HepG2 (cell line): Measurements from ENCODE around the gene LIMS2. TPM values are rescaled to one million over a fixed set of nuclear protein-coding genes. Genes with fewer than 3 reads are reported as not detected.

Experiments used
- CBX1 ChIP-seq: IDR thresholded peaks from one replicate; pipeline ENCODE4 v1.6.1; 2016; ENCODE audit warnings: antibody characterized with exemption, low read depth
- DMAP1 ChIP-seq: IDR thresholded peaks from 2 replicates; pipeline ENCODE4 v1.6.1; 2016
- FOXA3 ChIP-seq: IDR thresholded peaks from 2 replicates; pipeline ENCODE4 v1.6.1; 2016; ENCODE audit warnings: missing genetic modification reagents, missing compliant biosample characterization
- KDM5B ChIP-seq: sonication (generic); formaldehyde crosslinking; IDR thresholded peaks from 2 replicates; pipeline ENCODE4 v1.4.0; 2020; ENCODE audit warnings: missing genetic modification reagents, mild to moderate bottlenecking, borderline replicate concordance
- KMT2A ChIP-seq: sonication (generic); formaldehyde crosslinking; IDR thresholded peaks from 2 replicates; pipeline ENCODE4 v1.4.0; 2020; ENCODE audit warnings: missing genetic modification reagents
- MTF1 ChIP-seq: sonication (generic); formaldehyde crosslinking; IDR thresholded peaks from 2 replicates; pipeline ENCODE4 v1.5.0; 2020; ENCODE audit warnings: missing genetic modification reagents
- NRL ChIP-seq: sonication (generic); formaldehyde crosslinking; IDR thresholded peaks from 2 replicates; pipeline ENCODE4 v1.5.0; 2020; ENCODE audit warnings: missing genetic modification reagents, mild to moderate bottlenecking, moderate library complexity, borderline replicate concordance
- PHB2 ChIP-seq: fragments of 450-650 bp; IDR thresholded peaks from 2 replicates; pipeline ENCODE4 v1.6.1; 2018; ENCODE audit not compliant: partially characterized antibody
- TOE1 ChIP-seq: sonication (generic); formaldehyde crosslinking; IDR thresholded peaks from 2 replicates; pipeline ENCODE4 v1.4.0; 2020; ENCODE audit warnings: mild to moderate bottlenecking, missing genetic modification reagents
- XRCC5 ChIP-seq: fragments of 200-400 bp; formaldehyde crosslinking; optimal IDR thresholded peaks from 2 replicates; pipeline ENCODE3; 2017; ENCODE audit warnings: mild to moderate bottlenecking, low read length
- ZNF101 ChIP-seq: sonication (generic); formaldehyde crosslinking; IDR thresholded peaks from 2 replicates; pipeline ENCODE4 v1.4.0; 2020; ENCODE audit warnings: mild to moderate bottlenecking, low read depth, missing genetic modification reagents, borderline replicate concordance
- ZNF230 ChIP-seq: sonication (generic); formaldehyde crosslinking; IDR thresholded peaks from 2 replicates; pipeline ENCODE4 v1.4.0; 2020; ENCODE audit warnings: mild to moderate bottlenecking, missing genetic modification reagents
- ZNF530 ChIP-seq: sonication (generic); formaldehyde crosslinking; IDR thresholded peaks from 2 replicates; pipeline ENCODE4 v1.5.0; 2020; ENCODE audit warnings: low read depth, mild to moderate bottlenecking, missing genetic modification reagents
- ZNF546 ChIP-seq: sonication (generic); formaldehyde crosslinking; conservative IDR thresholded peaks from 2 replicates; pipeline ENCODE4 v1.8.1; 2023; ENCODE audit warnings: mild to moderate bottlenecking, missing genetic modification reagents
- ZNF768 ChIP-seq: sonication (generic); formaldehyde crosslinking; IDR thresholded peaks from 2 replicates; pipeline ENCODE4 v1.4.0; 2020; ENCODE audit warnings: missing genetic modification reagents
- ZSCAN29 ChIP-seq: sonication (generic); formaldehyde crosslinking; conservative IDR thresholded peaks from 2 replicates; pipeline ENCODE4 v1.4.0; 2020; ENCODE audit warnings: mild to moderate bottlenecking, missing genetic modification reagents
- ZSCAN9 ChIP-seq: IDR thresholded peaks from 2 replicates; pipeline ENCODE4 v1.6.1; 2016; ENCODE audit warnings: borderline replicate concordance
- polyA plus RNA-seq, 8 experiments: library from polyadenylated mRNA; depleted of rRNA in 3 of 8; stranded (reverse) in 7 of 8; unstranded in 1 of 8; fragments of >200 nt; fragmentation: Illumina TruSeq in 4 of 8; extraction: Trizol in 4 of 8; gene quantifications; 2 replicates each; pipeline versions ENCODE4 v1.2.1 to v1.2.3, GENCODE V29; 2011 to 2016; ENCODE audit warnings: low read depth in 4 of 8, missing spikeins in 1 of 8, mixed read lengths in 1 of 8; ENCODE audit not compliant: insufficient read depth in 1 of 8
- total RNA-seq, 5 experiments: library from RNA; depleted of rRNA; stranded (reverse); fragments of >200 nt; fragmentation: Illumina TruSeq; extraction: Trizol; gene quantifications; 2 replicates each; pipeline ENCODE4 v1.2.3, GENCODE V29; 2016; ENCODE audit warnings: low read depth in 1 of 5
- TF ChIP-seq, protein P1 (sequence below): sonication (generic); formaldehyde crosslinking; IDR thresholded peaks from 2 replicates; pipeline ENCODE4 v1.8.0; 2022; ENCODE audit warnings: mild to moderate bottlenecking, missing genetic modification reagents; ENCODE audit not compliant: insufficient replicate concordance
- TF ChIP-seq, protein P2 (sequence below): sonication (generic); formaldehyde crosslinking; IDR thresholded peaks from 2 replicates; pipeline ENCODE4 v1.4.0; 2020; ENCODE audit warnings: mild to moderate bottlenecking, missing genetic modification reagents
- TF ChIP-seq, protein P3 (sequence below): sonication (generic); formaldehyde crosslinking; IDR thresholded peaks from 2 replicates; pipeline ENCODE4 v1.5.0; 2020; ENCODE audit warnings: missing genetic modification reagents

LIMS2 gene
- total and polyA plus RNA-seq, 2 of the 13 experiments (the other 11 are each of a cell fraction or from before 2014, with no cell fraction given) = 1.0 to 1.9 TPM

GRCh38 chr2:127701651-127702394, 26.5 kb upstream of the LIMS2 start (continued):
- TF ChIP-seq, protein P1, sequence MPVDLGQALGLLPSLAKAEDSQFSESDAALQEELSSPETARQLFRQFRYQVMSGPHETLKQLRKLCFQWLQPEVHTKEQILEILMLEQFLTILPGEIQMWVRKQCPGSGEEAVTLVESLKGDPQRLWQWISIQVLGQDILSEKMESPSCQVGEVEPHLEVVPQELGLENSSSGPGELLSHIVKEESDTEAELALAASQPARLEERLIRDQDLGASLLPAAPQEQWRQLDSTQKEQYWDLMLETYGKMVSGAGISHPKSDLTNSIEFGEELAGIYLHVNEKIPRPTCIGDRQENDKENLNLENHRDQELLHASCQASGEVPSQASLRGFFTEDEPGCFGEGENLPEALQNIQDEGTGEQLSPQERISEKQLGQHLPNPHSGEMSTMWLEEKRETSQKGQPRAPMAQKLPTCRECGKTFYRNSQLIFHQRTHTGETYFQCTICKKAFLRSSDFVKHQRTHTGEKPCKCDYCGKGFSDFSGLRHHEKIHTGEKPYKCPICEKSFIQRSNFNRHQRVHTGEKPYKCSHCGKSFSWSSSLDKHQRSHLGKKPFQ (CRISPR knock-in tag) = no peak
- peak; percentile 34 for TF ChIP-seq FOXA3 (CRISPR knock-in tag)
- TF ChIP-seq DMAP1 = no peak; the same call in 1 of the 2 replicates
- no peak for TF ChIP-seq TOE1
- TF ChIP-seq, protein P2, sequence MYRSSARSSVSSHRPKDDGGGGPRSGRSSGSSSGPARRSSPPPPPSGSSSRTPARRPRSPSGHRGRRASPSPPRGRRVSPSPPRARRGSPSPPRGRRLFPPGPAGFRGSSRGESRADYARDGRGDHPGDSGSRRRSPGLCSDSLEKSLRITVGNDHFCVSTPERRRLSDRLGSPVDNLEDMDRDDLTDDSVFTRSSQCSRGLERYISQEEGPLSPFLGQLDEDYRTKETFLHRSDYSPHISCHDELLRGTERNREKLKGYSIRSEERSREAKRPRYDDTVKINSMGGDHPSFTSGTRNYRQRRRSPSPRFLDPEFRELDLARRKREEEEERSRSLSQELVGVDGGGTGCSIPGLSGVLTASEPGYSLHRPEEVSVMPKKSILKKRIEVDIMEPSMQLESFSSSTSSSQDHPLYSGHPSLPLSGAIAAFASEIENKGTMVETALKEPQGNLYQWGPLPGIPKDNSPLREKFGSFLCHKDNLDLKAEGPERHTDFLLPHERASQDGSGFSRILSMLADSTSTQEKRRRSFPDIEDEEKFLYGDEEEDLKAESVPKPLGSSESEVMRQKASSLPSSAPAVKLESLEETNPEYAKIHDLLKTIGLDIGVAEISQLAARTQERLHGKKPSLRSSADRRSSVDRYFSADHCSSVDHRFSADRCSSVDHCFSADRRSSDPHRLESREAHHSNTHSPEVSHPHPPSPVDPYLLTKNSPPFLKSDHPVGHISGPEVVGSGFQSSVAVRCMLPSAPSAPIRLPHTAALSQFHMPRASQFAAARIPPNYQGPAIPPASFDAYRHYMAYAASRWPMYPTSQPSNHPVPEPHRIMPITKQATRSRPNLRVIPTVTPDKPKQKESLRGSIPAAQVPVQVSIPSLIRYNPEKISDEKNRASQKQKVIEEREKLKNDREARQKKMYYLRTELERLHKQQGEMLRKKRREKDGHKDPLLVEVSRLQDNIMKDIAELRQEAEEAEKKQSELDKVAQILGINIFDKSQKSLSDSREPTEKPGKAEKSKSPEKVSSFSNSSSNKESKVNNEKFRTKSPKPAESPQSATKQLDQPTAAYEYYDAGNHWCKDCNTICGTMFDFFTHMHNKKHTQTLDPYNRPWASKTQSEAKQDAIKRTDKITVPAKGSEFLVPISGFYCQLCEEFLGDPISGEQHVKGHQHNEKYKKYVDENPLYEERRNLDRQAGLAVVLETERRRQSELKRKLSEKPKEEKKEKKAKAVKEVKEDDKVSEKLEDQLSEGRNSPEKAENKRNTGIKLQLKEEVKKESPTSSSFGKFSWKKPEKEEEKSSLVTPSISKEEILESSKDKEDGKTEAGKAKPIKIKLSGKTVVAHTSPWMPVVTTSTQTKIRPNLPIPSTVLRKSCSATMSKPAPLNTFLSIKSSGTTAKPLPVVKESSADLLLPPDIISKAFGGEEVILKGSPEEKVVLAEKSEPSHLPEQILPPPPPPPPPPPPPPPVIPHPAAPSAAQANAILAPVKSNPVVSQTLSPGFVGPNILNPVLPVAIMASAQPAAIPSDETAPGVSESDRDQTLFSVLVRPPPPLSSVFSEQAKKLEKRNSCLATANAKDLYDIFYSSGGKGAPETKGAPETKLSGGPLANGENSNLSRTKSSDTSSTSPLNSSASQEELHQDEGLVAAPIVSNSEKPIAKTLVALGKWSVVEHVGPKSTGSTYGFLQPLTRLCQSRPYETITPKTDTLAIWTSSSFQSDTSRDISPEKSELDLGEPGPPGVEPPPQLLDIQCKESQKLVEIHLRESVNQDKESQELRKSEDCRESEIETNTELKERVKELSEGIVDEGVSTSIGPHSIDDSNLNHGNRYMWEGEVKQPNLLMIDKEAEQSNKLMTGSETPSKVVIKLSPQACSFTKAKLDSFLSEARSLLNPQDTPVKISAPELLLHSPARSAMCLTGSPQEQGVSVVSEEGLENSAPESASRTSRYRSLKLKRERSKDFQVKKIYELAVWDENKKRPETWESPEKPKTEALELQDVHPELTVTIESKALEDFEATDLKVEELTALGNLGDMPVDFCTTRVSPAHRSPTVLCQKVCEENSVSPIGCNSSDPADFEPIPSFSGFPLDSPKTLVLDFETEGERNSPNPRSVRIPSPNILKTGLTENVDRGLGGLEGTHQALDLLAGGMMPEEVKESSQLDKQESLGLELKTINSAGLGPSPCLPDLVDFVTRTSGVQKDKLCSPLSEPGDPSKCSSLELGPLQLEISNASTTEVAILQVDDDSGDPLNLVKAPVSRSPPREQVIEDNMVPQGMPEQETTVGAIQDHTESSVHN (CRISPR knock-in tag) = no peak; the same call in 1 of the 2 replicates
- TF ChIP-seq ZSCAN29 (CRISPR knock-in tag) = peak; percentile 86; the same call in 1 of the 2 replicates
- 0 out of 2 replicates have a peak, but pooled peaks have one; percentile 40 for TF ChIP-seq NRL (CRISPR knock-in tag)
- TF ChIP-seq CBX1 = peak; percentile 48
- peak; percentile 45; the same call in 1 of the 2 replicates for TF ChIP-seq ZNF768
- 0 out of 2 replicates have a peak, but pooled peaks have one; percentile 61 for TF ChIP-seq MTF1 (CRISPR knock-in tag)
- TF ChIP-seq KDM5B = peak; percentile 52; the same call in 1 of the 2 replicates
- peak; percentile 96 for TF ChIP-seq KMT2A (CRISPR knock-in tag)
- TF ChIP-seq ZNF530 (CRISPR knock-in tag) = no peak
- no peak for TF ChIP-seq PHB2
- no peak for TF ChIP-seq ZNF101
- peak; percentile 16; the same call in 1 of the 2 replicates for TF ChIP-seq ZSCAN9 (CRISPR knock-in tag)
- TF ChIP-seq, protein P3, sequence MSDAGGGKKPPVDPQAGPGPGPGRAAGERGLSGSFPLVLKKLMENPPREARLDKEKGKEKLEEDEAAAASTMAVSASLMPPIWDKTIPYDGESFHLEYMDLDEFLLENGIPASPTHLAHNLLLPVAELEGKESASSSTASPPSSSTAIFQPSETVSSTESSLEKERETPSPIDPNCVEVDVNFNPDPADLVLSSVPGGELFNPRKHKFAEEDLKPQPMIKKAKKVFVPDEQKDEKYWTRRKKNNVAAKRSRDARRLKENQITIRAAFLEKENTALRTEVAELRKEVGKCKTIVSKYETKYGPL (CRISPR knock-in tag) = 0 out of 2 replicates have a peak, but pooled peaks have one; percentile 40
- TF ChIP-seq ZNF230 (CRISPR knock-in tag) = no peak
- peak; percentile 82 for TF ChIP-seq XRCC5
- 0 out of 2 replicates have a peak, but pooled peaks have one; percentile 66 for TF ChIP-seq ZNF546
